Gastrocnemius medialis (tissue), 4 donors: Measurements from ENCODE around the gene STX12.

Experiments
- POLR2A ChIP-seq, 2 donors: fragments of 450-650 bp; IDR thresholded peaks; one replicate each; pipeline ENCODE4 v1.6.1; 2017; ENCODE audit warnings: antibody characterized with exemption in 2 of 2, mild to moderate bottlenecking in 2 of 2, moderate library complexity in 2 of 2
- TF ChIP-seq, protein P1 (sequence below), 5 experiments: fragments of 450-650 bp in 3 of 5; fragments of 200-600 bp in 2 of 5; sonication (generic) in 2 of 5; IDR thresholded peaks in 4 of 5; conservative IDR thresholded peaks in 1 of 5; 1 replicate in 4 of 5; 2 replicates in 1 of 5; pipeline ENCODE4 v1.5.1; 2016 to 2019; ENCODE audit warnings: antibody characterized with exemption in 5 of 5, mild to moderate bottlenecking in 3 of 5, moderate library complexity in 3 of 5

DNA sequence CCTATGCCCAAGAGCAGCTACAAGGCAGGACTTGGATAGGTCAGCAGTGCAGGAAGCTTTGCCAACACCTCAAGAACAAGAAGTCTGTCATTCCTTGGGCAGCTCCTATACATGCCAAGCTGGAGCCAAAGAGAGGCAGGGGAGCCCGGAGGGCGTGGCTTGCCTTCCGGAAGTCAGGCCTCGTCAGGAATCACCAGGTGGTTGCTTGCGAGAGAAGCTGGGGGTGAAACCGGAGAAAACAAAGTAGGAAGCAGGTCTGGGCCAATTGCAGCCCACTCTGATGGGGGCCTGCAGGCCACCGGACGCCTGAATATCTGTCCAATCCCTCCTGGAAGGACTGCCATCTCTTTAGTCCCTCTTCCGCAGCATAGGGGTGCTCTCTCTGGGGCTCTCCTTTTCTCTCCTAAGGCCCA lies 48.1 kb upstream of the STX12 start:
- no peak for TF ChIP-seq POLR2A (IDR thresholded peaks at IDR 0.05)
- TF ChIP-seq, protein P1, sequence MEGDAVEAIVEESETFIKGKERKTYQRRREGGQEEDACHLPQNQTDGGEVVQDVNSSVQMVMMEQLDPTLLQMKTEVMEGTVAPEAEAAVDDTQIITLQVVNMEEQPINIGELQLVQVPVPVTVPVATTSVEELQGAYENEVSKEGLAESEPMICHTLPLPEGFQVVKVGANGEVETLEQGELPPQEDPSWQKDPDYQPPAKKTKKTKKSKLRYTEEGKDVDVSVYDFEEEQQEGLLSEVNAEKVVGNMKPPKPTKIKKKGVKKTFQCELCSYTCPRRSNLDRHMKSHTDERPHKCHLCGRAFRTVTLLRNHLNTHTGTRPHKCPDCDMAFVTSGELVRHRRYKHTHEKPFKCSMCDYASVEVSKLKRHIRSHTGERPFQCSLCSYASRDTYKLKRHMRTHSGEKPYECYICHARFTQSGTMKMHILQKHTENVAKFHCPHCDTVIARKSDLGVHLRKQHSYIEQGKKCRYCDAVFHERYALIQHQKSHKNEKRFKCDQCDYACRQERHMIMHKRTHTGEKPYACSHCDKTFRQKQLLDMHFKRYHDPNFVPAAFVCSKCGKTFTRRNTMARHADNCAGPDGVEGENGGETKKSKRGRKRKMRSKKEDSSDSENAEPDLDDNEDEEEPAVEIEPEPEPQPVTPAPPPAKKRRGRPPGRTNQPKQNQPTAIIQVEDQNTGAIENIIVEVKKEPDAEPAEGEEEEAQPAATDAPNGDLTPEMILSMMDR (IDR thresholded peaks at IDR 0.05 in 4 of 5, conservative IDR thresholded peaks at IDR 0.05 in 1 of 5) = no peak
